Activated CD4-positive, CD25-positive, alpha-beta regulatory T cell (primary cell): ENCODE measurements around the gene NEK1.

Experiments
- DNase-seq, 4 experiments: peaks; one replicate each; lab custom pipeline; 2025; lab: John Stamatoyannopoulos, UW

NEK1 gene

DNA sequence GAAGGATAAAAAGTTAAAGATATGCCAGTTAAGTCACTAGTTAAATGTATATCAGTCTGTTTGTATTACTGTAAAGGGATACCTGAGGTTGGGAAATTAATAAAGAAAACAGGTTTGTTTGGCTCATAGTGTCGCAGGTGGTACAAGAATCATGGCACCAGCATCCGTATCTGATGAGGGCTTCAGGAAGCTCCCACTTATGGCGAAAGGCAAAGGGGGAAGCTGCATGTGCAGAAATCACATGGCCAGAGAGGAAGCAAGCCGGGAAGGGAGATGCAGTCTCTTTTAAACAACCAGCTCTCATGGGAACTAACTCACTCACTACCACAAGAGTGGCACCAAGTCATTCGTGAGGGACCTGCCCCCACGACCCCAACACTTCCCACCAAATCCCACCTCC, 249.8 kb downstream of the NEK1 start:
- DNase-seq = no peak

DNA sequence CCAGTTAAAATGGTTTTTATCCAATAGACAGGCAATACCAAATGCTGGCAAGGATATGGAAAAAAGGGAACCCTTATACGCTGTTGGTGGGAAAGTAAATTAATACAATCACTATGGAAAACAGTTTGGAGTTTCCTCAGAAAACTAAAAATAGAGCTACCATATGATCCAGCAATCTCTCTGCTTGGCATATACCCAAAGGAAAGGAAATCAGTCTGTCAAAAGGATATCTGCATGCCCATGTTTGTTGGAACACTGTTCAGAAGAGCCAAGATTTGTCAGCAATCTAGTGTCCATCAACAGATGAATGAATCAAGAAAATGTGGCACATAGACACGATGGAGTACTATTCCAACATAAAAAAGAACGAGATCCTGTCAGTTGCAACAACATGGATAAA, 250.6 kb downstream of the NEK1 start:
- DNase-seq = no peak

DNA sequence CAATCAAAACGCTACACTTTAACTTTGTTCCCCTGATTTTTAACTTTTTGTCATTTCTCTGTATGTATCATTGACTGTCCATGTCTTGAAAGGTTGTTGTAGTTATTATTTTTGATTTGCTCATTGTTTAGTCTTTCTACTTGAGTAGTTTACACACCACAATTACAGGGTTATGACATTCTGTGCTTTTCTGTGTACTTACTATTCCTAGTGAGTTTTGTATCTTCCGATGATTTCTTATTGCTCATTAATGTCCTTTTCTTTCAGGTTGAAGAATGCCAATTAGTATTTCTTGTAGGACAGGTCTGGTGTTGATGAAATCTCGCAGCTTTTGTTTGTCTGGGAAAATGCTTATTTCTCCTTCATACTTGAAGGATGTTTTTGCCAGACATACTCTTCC, 252.4 kb downstream of the NEK1 start:
- DNase-seq = no peak

DNA sequence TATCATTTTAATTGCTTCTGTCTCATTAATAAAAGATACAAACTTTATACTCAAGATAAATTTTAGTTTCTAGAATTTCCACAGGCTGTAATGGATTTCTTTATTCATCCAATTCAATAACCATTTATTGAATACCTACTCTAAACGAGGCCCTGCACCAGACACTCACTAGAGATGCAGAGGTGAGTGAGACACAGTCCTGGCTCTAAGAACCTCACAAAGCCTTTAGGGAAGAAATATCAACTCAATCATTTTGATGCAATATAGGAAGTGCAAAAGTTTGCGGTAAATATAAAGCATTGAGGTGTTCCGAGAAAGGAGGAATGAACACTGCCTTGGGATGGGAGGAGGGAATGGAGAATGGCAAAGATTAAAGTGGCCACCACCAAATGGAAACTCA, 260.0 kb downstream of the NEK1 start:
- no peak for DNase-seq

DNA sequence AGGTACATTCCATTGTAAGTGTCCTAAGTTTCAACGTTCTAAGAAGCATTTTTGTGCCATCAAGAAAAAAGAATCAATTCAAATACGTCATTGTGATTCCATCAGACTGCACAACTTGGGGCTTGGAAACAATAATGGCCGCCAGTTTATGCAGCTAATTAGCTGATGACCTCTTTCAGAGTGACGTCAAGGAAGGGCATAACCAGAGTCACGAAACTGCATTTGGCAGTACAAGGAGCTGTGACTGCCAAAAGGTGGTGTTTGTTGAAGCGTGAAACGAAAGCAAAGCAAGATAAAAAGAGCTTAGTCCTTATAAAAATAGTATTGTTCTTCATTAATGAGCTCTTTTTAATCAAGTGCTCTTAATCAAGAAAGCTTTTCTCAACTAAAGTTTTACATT, 260.5 kb downstream of the NEK1 start:
- no peak for DNase-seq

DNA sequence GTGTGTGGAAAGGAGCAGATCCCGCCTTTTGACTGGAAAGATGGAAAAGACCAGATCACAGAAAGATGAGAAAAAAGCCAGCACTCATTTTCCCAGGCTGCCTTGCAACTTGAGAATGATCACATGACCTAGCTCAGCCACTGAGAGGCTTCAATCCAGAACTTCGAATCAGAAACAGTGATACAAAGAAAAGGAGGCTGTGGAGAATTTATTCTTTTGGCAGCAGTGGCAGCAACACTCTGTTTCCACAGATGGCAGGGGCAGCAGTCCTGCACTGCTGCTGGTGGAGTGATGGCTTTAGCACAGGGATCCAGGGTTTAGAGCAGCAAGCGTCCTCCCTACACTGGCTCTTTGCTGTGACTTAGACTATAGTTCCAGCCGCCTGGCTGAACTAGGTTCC, 263.8 kb downstream of the NEK1 start:
- no peak for DNase-seq

DNA sequence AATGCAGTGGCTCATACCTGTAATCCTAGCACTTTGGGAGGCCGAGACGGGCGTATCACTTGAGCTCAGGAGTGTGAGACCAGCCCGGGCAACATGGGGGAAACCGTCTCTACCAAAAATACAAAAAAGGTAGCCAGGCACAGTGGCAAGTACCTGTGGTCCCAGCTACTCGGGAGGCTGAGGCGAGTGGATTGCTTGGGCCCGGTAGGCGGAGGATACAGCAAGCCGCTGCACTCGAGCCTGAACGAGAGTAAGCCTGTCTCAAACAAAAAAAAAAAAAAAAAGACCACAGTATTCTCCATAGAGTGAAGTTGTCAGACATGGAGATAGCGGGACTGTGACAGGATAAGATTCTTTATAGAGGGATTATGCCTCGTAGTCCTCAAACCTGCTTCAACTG, 265.5 kb downstream of the NEK1 start:
- DNase-seq = no peak

DNA sequence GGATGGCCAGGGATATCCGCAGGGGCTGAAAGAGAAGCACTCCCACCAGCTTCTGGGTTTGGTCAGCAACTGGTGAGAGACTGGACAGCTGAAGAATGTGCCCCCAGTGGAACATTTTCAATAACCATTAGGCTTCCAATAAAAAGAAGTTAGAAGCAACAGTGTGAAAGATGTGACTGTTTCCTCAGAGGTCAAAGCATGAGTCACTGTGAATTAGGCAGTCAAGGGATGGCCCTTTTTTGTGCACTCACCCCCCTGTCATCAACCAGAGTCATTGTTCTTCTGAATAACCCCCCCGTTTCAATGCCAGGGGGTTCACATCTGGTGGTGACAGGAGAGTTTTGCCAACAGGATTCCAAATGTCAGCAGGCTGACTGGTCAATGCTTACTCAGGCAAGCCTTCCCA, 267.1 kb downstream of the NEK1 start:
- no peak for DNase-seq
